GM15510 (cell line): ENCODE results near the gene FXN.

Source experiments
- POLR2A ChIP-seq: IDR thresholded peaks from 3 replicates; pipeline ENCODE4 v1.6.1; 2011; ENCODE audit warnings: borderline replicate concordance; ENCODE audit not compliant: insufficient read length; ENCODE audit errors: extremely low read depth

The FXN gene

GRCh38 chr9:69134412-69134811 lies 98.9 kb downstream of the FXN start:
- TF ChIP-seq POLR2A, result no peak

GRCh38 chr9:69136185-69136584 lies 100.6 kb downstream of the FXN start:
- TF ChIP-seq POLR2A, result no peak

- TF ChIP-seq POLR2A, result no peak
Observed at GRCh38 chr9:69136779-69137178, 101.2 kb downstream of the FXN start.

- no peak for TF ChIP-seq POLR2A
Observed at GRCh38 chr9:69137311-69137710, 101.8 kb downstream of the FXN start.

- TF ChIP-seq POLR2A, result no peak
Observed at GRCh38 chr9:69139596-69139995, 104.0 kb downstream of the FXN start.

- no peak for TF ChIP-seq POLR2A
Observed at GRCh38 chr9:69140123-69140735, 104.7 kb downstream of the FXN start.

- TF ChIP-seq POLR2A, result no peak
Observed at GRCh38 chr9:69141851-69142250, 106.3 kb downstream of the FXN start.

- no peak for TF ChIP-seq POLR2A
Observed at GRCh38 chr9:69143291-69143690, 107.7 kb downstream of the FXN start.

- no peak for TF ChIP-seq POLR2A
Observed at GRCh38 chr9:69145144-69145715, 109.7 kb downstream of the FXN start.

GRCh38 chr9:69147041-69147834 lies 111.7 kb downstream of the FXN start:
- no peak for TF ChIP-seq POLR2A

GRCh38 chr9:69149321-69149807 lies 113.8 kb downstream of the FXN start:
- no peak for TF ChIP-seq POLR2A
